Erythroblast (primary cell): ENCODE results near the gene SLC29A3.

Experiments
- GATA1 ChIP-seq: IDR thresholded peaks from 2 replicates; pipeline ENCODE4 v1.6.1; 2011; ENCODE audit warnings: low read depth, mild to moderate bottlenecking, control low read depth, low read length, moderate library complexity
- POLR2A ChIP-seq: IDR thresholded peaks from 2 replicates; pipeline ENCODE4 v1.6.1; 2011; ENCODE audit warnings: mild to moderate bottlenecking, low read length

DNA sequence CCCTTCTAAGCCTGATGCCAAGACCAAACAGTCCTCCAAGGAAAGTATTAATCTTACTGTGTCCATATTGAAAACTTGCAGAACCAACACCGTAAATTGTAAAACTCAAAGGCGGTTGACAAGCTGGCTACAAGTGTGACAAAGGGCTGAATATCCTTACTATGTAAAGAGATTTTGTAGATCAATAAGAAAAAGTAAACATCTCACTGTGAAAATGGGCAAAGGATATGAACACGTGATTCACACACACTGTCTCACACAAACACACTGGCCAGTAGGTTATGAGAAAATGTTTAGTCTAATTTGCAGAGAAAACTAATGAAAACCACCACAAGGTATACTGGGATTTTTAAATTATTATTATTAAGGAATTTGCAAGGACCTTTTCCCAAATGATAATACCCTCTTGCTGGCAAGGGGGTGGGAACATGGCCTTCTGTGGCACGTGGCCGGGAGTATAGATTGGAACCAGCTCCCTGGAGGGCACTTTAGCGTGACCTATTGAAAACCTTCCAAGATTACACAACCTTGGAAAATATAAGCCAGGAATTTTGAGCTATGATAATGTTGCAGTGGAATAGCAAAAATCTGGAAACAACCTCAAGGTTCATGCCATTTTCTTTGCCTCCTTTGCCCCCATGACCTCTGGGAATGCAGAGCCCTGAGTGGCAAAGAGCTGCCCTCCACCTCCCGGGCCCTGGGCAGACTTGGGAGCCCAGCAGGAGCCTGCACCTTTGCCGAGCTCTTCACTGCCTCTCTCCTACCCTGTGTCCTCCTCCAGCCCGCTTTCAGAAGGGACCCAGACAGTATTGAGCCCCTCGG is 26.2 kb upstream of the SLC29A3 start:
- no peak for TF ChIP-seq POLR2A
- TF ChIP-seq GATA1 = no peak
